Raji (cell line): ENCODE measurements around the gene MIOS.

Source experiments
- POLR2A ChIP-seq: IDR thresholded peaks from 2 replicates; pipeline ENCODE4 v1.6.1; 2011; ENCODE audit warnings: low read depth, low read length, control low read depth; ENCODE audit not compliant: insufficient read depth

Gene MIOS

DNA sequence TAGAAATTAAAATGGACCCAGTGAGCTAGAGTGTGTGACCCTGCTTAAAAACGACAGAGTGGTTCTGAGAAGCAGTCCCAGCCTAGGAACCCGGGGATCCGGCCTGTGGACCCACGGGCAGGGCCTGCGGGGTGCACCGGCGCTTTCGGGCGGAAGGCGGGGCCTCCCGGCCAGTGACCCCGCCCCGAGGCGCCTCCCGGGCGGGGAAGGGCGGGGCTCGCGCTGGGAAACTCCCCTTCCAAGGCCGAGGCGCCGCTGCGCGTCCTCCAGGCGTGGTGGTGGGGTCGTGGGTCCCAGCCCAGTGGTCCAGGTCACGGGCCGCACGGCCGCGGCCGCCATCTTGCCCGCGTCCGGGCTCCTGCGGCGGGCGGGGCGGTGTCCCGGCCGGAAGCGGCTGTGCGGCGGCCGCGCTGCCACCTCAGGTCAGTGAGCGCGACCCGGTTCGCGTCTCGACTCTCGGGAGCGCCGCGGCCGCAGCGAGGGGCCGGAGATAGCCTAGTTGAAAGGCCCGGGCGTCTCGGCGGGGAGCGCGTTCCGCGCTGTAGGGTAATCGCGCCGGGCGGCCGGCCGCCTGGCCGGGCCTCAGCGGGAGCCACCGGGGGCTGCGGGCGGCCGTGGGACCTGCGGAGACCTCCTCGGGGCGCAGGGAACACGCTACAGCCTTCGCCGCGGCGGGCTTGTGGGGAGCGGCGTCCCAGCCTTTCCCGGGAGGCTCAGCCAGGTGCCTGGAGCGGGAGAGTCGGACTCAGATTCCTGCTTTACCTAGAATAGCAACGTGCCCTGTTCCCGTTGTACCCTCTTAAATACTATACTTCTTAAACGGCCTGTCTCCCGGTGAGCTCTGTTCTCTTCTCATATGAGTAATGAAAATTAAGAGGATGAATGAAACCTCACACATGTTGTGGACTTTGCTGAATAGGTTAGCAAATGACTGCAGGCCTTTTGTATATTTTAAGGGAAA, at the start of gene MIOS:
MIOS (plus strand) TSS at position 234 of the 961 bp plus-strand sequence. CDS start 5,592 bp downstream, outside the sequence.
- TF ChIP-seq POLR2A: peak; percentile 86

- TF ChIP-seq POLR2A: no peak
Observed at GRCh38 chr7:7517754-7518153, 48.9 kb upstream of the MIOS start.

- TF ChIP-seq POLR2A: no peak
Observed at GRCh38 chr7:7519056-7519455, 47.6 kb upstream of the MIOS start.

DNA sequence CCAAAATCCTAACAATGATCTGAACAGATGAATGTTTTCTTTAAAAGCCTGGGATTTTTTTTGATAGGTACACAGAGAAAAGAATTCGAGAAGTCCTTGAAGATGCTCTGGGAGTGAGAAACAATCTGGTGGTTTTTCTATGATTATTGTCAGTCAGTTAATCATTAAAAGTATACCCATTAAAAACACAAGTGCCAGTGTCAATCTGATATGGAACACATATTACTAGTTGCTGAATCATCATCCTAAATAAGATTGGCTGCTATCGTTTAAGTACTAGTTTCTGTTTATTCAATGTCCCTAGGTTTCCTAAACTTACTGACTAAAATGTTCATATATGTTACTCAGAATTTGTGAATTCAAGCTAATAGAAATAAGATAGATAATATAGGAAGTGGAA, 47.2 kb upstream of the MIOS start:
- no peak for TF ChIP-seq POLR2A

DNA sequence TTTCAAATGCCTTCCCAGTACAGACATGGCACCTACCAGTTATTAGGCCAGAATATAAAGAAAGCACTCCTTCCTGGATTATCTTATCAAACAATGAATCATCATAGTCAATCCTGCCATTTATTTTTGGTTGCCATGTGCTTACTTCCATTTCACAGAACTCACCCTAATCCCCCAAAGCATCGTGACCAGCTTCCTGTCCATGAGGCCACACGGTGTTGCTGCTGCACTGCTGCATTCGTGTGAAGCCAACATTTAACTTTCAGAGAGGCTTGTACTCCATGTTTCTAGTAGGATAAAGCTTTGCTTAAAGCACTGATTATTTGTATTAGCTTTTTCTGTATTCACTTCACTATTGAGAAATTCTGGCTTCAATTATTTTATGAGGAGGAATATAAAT, 45.4 kb upstream of the MIOS start:
- no peak for TF ChIP-seq POLR2A

DNA sequence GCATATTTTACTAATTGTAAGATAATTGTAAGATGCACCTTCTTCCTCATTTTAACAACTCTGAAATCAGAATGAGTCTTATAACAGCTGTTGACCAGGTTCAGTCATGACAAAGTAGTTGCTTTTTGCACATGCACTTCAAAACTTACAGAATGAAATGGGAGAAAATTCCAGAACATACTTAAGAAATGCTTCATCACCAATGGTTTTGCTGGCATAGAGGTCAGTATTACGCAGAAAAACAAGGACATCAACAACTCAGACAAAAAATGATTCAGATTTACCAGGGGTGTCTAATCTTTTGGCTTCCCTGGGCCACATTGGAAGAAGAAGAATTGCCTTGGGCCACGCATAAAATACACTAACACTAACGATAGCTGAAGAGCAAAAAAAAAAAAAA, 44.3 kb upstream of the MIOS start:
- no peak for TF ChIP-seq POLR2A

- TF ChIP-seq POLR2A: no peak
Observed at GRCh38 chr7:7524121-7524520, 42.6 kb upstream of the MIOS start.

DNA sequence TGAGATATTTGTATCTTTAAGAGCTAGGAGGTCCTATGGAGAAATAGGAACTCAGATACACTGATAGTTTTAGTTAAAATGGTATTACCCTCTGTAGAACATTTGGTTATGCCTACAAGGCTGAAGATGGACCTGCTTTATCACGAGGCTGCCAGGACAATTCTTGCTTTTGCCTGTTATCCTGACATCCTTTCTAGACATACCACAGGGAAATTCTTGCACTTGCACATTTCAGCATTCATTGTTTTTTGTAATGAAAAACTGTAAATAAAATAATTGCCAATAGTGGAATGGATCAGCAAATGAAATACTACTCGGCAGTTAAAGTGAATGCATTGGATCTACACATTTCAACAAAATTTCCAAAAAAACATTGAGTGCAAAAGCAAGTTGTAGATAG, 40.7 kb upstream of the MIOS start:
- TF ChIP-seq POLR2A: no peak

DNA sequence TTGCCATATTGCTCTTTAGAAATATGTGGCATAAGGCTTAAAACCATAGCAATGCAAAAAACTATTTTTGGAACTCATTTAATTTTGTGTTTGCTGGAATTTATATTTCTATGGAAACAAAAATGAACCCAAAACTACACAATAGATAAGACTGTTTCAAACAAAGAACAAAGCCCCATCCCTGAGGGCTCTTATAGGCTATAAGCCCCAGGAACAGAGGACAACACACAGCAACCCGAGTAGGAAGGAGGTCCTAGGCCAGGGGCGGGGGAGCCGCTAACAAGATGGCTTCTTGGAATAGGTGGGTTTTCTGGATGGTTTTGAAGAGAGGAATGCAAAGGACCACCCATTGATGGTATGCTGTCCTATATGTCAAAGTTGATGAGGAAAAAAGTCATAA, 39.6 kb upstream of the MIOS start:
- no peak for TF ChIP-seq POLR2A

- no peak for TF ChIP-seq POLR2A
Observed at GRCh38 chr7:7529328-7529727, 37.4 kb upstream of the MIOS start.

DNA sequence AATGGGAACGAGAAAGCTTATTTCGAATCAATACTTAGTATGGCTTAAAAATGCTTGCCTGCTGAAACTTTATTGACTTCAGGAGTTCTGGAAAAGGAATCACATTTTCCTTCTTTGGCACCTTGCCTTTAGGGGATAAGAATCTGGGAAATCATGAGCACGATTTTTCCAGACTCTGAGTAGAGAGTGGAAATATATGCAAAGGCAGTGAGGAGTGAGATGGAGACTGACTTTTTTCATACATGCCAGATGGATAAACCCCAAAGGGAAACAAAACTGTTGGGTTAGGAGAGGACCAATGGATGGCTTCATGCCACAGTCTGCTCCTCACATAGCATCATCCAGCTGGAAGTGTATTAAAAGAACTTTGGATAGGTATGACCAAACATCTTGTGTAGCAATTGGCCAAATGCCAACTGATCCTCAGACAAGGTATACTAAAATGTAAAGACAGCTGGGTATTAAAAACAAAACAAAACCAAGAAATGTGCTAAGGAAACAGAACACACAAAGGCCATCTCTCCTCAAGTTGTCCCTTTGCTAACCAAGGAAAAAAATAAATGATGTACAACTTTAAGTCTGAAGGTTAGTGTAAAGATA, 32.8 kb upstream of the MIOS start:
- TF ChIP-seq POLR2A: no peak

GRCh38 chr7:7535691-7536090, 31.0 kb upstream of the MIOS start, which contains the start of gene COL28A1:
TSS of gene COL28A1 (minus strand) at chr7:7535873. CDS start at chr7:7532875, 2,998 bp downstream.
- no peak for TF ChIP-seq POLR2A

DNA sequence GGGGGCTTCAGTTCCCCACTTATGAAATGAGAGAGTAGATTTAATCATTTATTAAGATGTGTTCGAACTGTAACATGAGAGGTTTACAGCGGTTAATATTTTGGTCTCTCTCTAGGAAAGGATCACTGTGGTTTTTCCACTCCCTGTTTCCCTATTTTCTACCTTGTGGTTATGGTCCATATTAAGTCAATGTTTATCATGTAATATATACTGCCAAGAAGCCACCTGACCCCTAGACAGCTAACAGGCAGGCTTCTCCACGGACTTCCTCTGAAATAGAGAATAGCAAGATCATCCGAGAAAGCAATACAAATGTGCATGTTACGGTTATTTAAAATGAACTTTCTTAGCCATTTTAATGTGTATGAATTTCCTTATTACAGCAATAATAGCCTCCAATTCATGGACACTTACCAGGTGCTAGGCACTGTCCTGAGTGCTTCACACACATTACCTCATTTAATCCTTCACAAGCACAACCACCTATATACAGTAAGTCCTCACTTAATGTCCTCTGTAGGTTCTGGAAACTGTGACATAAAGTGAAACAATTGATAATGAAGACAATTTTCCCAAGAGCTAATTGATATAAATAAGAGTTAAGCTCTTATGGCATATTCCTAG, 30.2 kb upstream of the MIOS start:
- no peak for TF ChIP-seq POLR2A

- no peak for TF ChIP-seq POLR2A
Observed at GRCh38 chr7:7537711-7538110, 29.0 kb upstream of the MIOS start.

DNA sequence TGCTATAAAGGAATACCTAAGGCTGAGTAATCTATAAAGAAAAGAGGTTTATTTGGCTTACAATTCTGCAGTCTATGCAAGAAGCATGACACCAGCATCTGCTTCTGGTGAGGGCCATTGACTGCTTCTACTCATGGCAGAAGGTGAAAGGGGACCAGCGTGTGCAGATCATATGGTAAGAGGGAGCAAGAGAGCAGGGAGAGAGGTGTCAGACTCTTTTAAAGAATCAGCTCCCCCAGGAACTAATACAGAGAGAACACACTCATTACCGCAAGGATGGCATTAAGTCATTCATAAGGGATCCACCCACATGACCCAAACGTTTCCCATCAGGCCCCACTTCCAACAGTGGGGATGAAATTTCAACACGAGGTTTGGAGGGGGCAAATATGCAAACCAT, 27.5 kb upstream of the MIOS start:
- TF ChIP-seq POLR2A: no peak

GRCh38 chr7:7539711-7540110, 27.0 kb upstream of the MIOS start:
- no peak for TF ChIP-seq POLR2A
